Hepatic stellate cell (primary cell): Measurements from ENCODE around the gene C13orf46.

Experiments used
- DNase-seq: peaks from one replicate; pipeline ENCODE4 v3.0.0; 2011; ENCODE audit warnings: low spot score

The C13orf46 gene

GRCh38 chr13:114009590-114010400 is 35.9 kb upstream of the C13orf46 start:
- no peak for DNase-seq

GRCh38 chr13:114008964-114009589 is 35.2 kb upstream of the C13orf46 start:
- no peak for DNase-seq

- no peak for DNase-seq
These were observed 33.7 kb upstream of the C13orf46 start for GRCh38 chr13:114007566-114007965.

GRCh38 chr13:114005206-114005724 is 31.4 kb upstream of the C13orf46 start:
- DNase-seq = no peak

- DNase-seq = no peak
These were observed 30.7 kb upstream of the C13orf46 start for GRCh38 chr13:114004420-114005205.

- DNase-seq = no peak
These were observed 29.0 kb upstream of the C13orf46 start for GRCh38 chr13:114002771-114003321.

GRCh38 chr13:114002009-114002544 is 28.2 kb upstream of the C13orf46 start:
- no peak for DNase-seq

- no peak for DNase-seq
These were observed 27.6 kb upstream of the C13orf46 start for GRCh38 chr13:114001331-114002008.

- DNase-seq = no peak
These were observed 26.5 kb upstream of the C13orf46 start for GRCh38 chr13:114000151-114001040.

GRCh38 chr13:113999618-113999910 is 25.7 kb upstream of the C13orf46 start:
- DNase-seq = no peak

- DNase-seq = no peak
These were observed 25.1 kb upstream of the C13orf46 start for GRCh38 chr13:113998781-113999617.

- peak; percentile 63 for DNase-seq
These were observed 24.2 kb upstream of the C13orf46 start for GRCh38 chr13:113997845-113998751.

GRCh38 chr13:113996912-113997745 is 23.3 kb upstream of the C13orf46 start:
- no peak for DNase-seq

GRCh38 chr13:113996081-113996911 is 22.4 kb upstream of the C13orf46 start:
- DNase-seq = no peak

- no peak for DNase-seq
These were observed 21.2 kb upstream of the C13orf46 start for GRCh38 chr13:113995051-113995601.

- no peak for DNase-seq
These were observed 18.6 kb upstream of the C13orf46 start for GRCh38 chr13:113992276-113993005.
